ENCODE results near the gene CORO6.
A peak's percentile ranks its signal among the peaks of the same experiment; 100 is the strongest.
"Not testable (repeated sequence)": the region's sequence is repeated elsewhere in the genome, so short reads cannot be mapped to it uniquely, and the experiment has no call there.

CORO6 gene

GRCh38 chr17:29622337-29623282 lies at the start of gene CORO6:
Gene CORO6, minus strand, starts transcription at chr17:29622912. Its CDS starts 1,491 bp downstream, at chr17:29621421.
- DNase-seq: peak; percentile 62

GRCh38 chr17:29671661-29672060 lies 48.9 kb upstream of the CORO6 start:
- DNase-seq: no peak

- no peak for DNase-seq
Observed at GRCh38 chr17:29669266-29669665, 46.6 kb upstream of the CORO6 start.

GRCh38 chr17:29667969-29668368 lies 45.3 kb upstream of the CORO6 start:
- DNase-seq: no peak

- DNase-seq: no peak
Observed at GRCh38 chr17:29665481-29665810, 42.7 kb upstream of the CORO6 start.

GRCh38 chr17:29664743-29665480 lies 42.2 kb upstream of the CORO6 start:
- peak; percentile 46 for DNase-seq

GRCh38 chr17:29663155-29663554 lies 40.4 kb upstream of the CORO6 start:
- DNase-seq: peak; percentile 81

- DNase-seq: peak; percentile 62
Observed at GRCh38 chr17:29661213-29661612, 38.5 kb upstream of the CORO6 start.

GRCh38 chr17:29659155-29659554 lies 36.4 kb upstream of the CORO6 start:
- DNase-seq: no peak

GRCh38 chr17:29655323-29655722 lies 32.6 kb upstream of the CORO6 start:
- no peak for DNase-seq

- DNase-seq: no peak
Observed at GRCh38 chr17:29653995-29654714, 31.4 kb upstream of the CORO6 start.

- DNase-seq: no peak
Observed at GRCh38 chr17:29652976-29653375, 30.3 kb upstream of the CORO6 start.

GRCh38 chr17:29651913-29652312 lies 29.2 kb upstream of the CORO6 start:
- DNase-seq: not testable (repeated sequence)

GRCh38 chr17:29650396-29650795 lies 27.7 kb upstream of the CORO6 start:
- DNase-seq: no peak

- DNase-seq: no peak
Observed at GRCh38 chr17:29649359-29649758, 26.6 kb upstream of the CORO6 start.

- no peak for DNase-seq
Observed at GRCh38 chr17:29648005-29648404, 25.3 kb upstream of the CORO6 start.

GRCh38 chr17:29645515-29646051 lies 22.9 kb upstream of the CORO6 start:
- no peak for DNase-seq

- no peak for DNase-seq
Observed at GRCh38 chr17:29643817-29644160, 21.1 kb upstream of the CORO6 start.

- no peak for DNase-seq
Observed at GRCh38 chr17:29642171-29642611, 19.5 kb upstream of the CORO6 start.

- no peak for DNase-seq
Observed at GRCh38 chr17:29640981-29641642, 18.4 kb upstream of the CORO6 start.

- DNase-seq: no peak
Observed at GRCh38 chr17:29640413-29640812, 17.7 kb upstream of the CORO6 start.

GRCh38 chr17:29633886-29634285 lies 11.2 kb upstream of the CORO6 start:
- no peak for DNase-seq

All from DMS53 (cell line).